NOMO-1 treated with dmso at 0.1 percent for 144 hours (cell line): ENCODE data around the gene FAM221B.

Experiments used
- DNase-seq: peaks from one replicate; lab custom pipeline; 2025; ENCODE audit not compliant: unreplicated experiment; lab: John Stamatoyannopoulos, UW

The FAM221B gene, protein sequence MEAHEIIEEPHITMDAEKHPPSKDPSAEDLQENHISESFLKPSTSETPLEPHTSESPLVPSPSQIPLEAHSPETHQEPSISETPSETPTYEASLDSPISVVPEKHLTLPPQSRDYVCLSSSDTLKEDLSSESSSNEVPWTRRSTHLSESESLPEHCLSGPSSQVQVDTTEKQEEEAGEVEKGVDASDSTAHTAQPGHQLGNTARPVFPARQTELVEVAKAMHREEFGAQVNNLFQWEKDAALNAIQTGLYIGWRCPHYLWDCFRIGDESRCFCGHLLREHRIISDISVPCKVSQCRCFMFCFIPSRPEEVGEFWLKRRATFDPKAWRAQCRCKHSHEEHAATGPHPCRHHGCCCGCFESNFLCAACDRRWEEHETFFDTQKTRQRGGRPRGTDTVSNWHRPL

DNA sequence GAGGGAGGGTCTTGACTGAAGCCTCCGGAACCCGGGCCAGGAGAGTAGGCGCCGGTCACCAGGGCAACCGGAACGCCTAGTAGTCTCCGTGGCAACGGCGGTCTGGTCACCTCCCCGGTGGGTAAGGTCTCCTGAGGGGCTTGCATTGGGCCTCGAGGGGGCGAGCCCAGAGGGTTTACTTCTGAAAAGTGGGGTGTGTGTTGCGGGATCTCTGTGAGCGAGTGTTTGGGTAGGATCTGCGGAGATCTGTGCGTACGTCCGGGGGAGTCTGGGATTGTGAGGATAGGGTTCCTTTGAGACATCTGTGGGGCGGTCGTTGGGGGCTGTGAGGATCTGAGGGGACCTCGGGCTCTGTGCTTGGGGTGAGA, at the start of gene FAM221B:
FAM221B (minus strand) TSS at position 17 of the 368 bp plus-strand sequence. CDS start 2,571 bp downstream, outside the sequence.
- DNase-seq, result no peak

DNA sequence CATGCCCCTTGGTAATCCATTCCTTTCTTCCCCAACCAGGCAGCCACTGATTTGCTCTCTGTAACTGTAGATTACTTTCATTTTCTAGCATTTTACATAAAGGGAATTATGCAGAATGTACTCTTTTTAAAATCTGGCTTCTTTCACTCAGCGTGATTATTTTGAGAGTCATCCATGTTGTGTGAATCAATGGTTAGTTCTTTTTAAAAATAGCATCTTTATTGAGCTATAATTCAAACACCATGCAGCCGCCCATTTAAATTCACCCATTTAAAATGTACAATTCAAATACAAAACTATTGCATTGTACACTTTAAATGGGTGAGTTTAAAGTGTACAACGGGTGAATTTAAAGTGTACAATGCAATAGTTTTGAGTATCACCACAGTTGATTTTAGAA, 44.0 kb upstream of the FAM221B start:
- no peak for DNase-seq

DNA sequence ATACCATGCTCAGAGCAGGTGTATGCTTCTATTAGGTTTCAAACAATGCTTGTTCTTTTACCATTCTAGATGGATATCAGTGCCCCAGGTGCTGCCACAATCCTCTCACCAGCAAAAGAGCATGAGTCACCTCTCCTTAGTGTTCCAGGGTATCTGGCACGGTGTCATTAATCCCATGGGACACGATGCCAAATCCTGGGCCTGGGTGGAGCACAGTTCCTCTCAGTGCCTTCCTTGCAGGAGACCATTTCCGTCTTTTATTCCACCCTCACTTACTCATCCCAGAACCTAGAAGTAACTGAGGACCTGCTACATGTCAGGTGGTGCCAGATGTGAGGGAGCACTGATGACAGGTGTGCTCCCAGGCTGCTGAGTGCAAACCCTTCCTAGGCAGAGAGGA, 43.0 kb upstream of the FAM221B start:
- DNase-seq, result no peak

DNA sequence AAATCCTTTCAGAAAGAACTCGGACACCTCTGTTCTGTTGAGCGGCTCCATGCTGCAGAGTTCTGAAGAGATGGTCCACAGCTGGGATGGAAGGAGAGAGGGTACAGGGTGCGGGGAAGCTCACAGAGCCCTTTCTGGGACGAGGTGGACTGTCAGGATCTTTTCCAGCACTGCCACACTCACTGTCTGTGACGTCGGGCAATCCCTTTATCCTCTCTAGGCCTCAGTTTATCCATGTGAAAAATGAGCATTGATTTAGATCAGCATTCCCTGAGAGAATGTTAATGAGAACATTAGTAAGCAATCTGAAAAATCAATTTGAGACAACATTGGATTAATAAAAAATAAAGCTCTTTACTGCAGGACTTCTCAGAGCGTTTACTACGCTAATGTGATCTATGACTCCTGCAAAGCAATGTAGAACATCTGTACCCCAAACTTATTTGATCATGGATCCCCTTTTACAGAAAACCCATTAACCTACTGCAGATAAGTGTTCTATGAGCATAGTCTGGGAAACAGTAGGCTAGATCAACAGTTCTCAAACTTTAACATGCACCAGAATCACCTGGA, 41.9 kb upstream of the FAM221B start, which contains the start of gene OR13J1:
OR13J1 (minus strand) TSS at position 51 of the 573 bp plus-strand sequence; CDS start at position 51, 0 bp downstream.
- no peak for DNase-seq

DNA sequence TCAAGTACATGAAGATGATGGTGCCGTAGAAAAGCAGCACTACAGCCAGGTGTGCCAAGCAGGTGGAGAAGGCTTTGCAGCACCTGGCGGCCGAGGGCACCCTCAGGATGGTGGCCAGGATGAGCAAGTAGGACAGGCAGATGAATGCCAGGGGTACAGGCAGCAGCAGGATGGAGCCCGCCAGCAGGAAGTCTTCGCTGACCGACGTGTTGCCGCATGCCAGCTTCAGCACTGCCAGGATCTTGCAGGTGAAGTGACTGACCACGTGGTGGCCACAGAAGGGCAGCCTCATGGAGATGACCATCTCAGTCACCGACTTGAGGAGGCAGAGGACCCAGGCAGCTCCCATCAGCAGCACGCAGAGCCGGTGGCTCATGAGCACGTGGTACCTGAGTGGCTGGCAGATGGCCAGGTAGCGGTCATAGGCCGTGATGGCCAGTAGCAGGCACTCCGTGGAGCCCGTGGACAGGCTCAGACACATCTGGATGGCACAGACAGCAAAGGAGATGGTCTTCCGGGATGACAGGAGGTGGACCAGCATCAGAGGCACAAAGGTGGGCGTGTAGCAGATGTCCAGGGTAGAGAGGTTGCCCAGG, 41.2 kb upstream of the FAM221B start:
- no peak for DNase-seq

DNA sequence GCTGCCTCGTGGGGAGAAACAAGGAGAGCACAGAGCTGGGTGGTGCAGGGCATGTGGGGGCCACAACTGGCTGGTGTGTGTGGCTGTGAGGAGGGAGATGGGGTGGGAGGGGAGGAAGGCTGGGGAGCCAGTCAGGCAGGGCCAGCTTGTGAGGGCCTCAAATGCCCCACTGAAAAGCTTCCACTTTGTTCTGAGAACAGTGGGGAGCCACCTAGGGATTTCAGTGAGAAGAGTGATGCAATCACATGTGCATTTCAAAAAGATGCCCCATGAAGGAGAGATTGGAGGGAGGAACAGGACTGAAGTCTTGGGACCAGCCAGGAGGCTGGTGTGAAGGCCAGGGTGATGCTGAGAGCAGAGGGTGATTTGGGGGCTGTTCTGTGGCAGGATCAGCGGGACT, 40.4 kb upstream of the FAM221B start:
- no peak for DNase-seq

DNA sequence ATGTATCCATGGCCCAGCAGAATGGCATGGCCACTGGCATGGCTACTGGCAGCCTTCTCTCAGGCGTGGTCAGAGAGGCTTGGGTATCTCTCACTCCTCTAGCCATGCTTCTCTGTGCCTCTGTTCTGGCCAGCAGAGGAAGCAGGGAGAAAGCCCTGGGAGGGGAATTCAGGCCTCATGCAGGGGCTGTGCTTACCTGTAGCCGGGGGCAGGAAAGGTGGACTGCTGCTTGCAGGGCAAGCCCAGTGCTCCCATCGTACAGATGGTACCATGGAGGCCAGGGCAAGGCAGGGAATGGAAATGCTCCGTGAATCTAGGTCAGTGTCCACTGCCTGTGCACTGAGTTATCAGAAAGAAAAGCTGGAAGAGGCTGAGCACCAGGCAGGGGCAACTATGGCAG, 39.0 kb upstream of the FAM221B start:
- DNase-seq, result no peak

DNA sequence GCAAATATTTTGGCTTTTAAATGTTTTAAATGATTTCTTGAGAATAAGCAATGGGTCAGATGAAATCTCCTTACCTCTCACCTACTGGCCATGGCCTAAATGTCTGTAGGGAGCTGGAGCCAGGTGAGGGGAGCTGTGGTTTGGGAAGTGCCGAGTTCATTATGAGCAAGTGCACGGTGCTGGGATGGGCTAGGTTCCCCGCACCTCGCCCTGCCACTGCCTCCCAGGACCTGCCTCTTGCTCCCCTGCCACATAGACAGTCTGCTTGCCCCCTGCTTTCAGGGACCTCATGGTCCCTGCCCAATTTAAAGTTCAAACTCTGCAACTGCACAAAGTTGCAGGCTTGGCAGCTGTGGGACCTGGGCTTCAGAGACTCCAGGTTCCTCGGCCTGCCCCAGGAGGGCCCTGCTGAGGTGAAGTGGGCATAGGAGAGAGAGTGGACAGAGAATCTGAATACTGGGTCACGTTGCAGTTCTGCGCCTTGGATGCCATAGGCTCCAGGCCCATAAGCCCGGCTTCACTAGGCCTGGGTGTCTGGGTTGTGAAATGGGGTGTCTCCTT, 36.2 kb upstream of the FAM221B start:
- no peak for DNase-seq

DNA sequence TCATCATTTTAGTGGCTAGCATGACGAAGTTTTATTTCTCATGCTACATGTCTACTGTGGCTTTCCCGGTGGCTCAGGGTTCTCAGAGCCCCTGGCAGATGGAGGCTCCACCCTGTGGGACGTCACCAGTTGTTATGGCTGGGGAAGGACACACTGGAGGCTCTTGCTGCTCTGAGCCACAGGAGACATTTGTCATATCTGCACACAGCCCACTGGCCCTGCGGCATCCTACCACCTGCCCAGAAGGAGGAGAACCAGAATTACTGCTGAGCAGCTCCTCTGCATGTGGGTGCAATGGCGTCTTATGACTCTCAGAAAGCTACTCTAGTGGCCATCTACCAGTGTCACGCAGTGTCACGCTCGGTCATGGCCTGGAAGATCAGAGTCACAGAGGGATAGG, 35.1 kb upstream of the FAM221B start:
- DNase-seq, result no peak

DNA sequence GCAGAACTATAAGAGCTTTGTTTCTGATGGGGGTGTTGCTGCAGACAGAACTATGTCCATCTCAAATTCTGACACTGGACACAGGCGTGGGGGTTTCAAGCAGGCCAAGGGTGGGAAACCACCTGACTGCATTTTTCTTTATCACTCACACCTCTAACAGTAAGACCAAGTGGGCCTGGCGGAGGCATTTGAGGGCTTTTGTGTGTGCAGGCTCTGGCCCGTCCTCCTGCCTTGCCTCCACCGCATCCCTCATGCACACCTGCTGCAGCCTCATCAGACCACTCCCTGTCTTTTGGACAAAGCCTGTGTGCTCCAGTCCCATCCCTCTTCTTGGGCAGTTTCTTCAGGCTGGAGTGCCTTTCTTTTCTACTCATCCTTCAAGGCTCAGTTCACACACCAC, 33.8 kb upstream of the FAM221B start:
- no peak for DNase-seq

DNA sequence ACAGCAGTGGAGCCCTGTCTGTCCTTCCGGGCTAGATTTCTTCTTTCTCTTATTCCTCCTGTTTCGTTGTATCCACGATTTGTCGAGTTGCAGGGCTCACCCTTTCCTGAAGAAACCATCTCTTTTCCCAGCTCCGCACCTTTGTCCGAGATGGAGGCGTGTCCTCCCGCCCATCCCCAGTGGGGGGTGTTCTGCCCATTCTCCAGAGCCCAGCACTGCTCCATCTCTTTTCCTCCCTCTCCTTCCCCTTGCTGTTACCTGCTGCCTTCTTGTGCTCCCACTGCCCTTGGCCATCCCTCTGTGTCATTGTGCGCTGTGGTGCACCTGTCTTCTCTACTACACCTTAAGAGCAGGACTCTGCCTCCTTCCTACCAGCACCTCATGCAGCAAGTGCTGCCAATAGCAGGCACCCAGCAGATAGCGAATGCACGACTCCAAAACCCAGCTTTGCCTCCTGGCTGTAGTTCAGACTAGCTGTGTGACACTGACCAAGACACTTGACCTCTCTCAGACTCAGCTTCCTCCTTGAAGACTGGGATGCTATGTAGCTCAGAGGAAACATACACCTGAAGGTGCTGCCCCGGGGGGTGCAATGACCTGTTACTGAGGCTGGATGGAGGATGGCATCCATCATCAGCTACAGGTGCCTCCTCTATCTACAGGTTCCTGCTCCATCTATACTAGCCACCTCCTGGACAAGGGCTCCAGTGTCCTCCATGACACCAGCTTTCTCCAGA, 32.8 kb upstream of the FAM221B start:
- no peak for DNase-seq

DNA sequence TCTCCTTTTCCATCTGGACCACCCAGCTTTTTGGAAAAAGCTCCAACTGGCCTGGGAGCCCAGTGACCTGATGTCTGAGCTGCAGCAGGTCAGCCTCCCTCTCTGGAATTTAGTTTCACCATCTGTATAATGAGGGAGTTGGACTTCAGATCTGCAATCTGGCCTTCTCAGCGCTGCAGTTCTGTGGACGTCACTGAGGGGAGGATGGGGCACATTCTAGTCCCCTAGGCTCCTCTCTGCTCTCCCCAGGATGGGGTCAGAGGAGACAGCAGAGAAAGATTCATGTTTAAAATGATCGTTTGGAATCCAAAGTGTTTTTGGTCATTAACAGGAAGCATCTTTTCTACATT, 31.4 kb upstream of the FAM221B start:
- DNase-seq, result no peak

DNA sequence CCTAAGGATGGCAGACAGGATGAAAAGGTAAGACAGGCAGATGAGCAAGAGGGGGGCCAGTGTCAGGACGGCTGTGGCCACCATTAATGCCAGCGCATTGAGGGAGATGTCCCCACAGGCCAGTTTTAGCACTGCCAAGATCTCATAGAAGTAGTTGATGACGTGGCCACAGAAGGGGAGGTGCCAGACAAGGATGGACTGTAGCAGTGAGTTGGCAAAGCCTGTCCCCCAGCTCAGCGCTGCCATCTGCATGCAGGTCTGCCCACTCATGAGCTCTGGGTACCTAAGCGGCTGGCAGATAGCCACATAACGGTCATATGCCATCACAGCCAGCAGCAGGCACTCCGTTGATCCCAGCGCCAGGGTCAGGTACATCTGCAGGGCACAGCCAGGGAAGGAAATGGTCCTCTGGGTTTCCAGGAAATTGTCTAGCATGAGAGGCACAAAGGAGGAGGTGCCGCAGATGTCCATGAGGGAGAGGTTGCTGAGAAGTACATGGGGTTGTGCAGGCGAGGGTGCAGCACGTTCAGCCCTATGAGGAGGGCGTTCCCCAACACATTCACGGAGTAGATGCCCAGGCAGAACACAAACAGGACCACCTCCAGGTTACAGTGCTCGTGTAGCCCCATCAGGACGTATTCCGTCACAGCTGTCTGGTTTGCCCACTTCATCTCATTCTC, 30.9 kb upstream of the FAM221B start:
- DNase-seq, result no peak

DNA sequence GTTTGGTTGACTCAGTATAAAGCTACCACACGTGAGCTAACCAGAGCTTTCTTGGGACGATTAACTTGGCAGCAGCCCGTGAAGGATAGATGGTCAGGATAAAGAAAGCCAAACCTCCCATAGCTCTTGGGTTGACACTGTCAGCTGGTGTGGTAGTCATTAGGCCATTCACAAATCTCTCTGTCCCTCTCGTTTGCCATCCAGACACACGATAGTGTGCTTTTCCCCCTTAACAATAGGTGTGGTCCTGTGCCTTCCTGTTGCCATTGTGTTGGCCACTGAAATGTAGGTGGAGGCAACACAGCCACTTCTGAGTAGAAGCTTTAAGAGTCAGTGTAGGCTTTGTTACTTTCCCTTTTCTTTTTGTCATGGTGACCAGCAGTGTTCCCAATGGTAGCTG, 29.9 kb upstream of the FAM221B start:
- no peak for DNase-seq

DNA sequence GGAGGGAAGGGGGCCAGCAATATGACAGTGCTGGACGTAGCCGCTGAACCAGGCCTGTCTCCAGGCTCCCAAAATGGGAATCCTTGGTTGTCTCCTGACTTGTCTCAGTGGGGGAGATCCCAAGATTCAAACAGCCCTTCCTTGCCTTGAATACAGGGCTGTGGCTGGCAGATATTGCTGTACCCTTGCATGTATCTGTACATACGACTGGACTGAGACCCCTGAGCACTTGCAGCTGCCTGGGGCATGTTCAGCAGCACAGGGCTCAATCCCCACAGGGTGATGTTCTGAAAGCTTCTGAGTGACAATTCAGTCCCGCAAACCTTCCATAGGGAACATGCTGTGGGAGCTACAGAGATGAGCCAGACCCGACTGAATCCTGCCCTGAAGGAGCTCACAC, 28.4 kb upstream of the FAM221B start:
- no peak for DNase-seq

DNA sequence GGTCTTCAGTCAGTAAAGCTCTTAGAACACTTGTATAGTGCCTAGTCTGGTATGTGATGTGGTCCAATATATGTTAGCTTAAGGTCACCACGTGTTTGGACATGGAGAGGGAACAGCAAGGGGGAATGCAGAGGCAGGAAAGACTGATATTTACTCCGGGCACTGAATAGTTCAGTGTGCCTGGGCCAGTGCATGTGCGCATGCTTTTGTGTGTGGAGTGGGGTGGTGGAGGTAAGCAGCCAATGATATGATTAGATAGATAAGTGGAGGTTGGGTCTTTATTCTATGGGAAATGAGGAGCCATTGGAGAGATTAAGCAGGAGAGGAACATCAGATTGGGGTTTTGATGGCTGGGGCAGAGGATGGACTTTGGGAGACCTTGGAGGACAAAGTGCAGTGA, 27.7 kb upstream of the FAM221B start:
- DNase-seq, result no peak

DNA sequence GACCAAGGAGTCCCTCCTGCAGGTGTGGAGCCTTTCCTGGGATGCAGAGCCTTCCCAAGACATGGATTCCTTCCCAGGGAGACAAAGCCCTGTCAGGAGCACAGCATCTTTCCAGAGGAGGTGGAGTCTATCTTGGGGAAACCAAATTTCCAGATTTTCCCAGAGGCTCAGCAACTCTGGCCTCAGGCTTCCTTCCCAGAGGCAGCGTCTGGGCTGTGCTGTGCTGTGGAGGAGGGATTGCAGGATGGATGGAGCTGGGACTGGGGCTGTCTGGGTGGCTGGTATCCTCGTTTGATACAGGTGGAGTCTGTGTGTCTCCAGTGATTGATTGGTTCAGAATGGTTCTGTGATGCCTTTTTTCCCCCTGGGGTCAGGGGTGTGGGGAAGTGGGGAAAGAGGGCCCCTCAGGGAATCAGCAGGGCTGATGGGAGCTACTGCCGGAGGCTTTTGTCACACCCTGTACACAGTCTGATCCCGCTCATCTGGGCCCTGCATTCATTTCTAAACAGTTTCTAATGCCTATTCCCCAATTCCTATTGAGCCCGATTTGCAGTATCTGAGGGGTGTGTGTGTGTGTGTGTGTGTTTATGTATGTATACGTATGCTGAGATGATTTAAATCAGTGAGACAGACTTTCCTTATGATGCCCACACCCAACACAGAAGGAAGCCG, 25.7 kb upstream of the FAM221B start:
- DNase-seq, result no peak

DNA sequence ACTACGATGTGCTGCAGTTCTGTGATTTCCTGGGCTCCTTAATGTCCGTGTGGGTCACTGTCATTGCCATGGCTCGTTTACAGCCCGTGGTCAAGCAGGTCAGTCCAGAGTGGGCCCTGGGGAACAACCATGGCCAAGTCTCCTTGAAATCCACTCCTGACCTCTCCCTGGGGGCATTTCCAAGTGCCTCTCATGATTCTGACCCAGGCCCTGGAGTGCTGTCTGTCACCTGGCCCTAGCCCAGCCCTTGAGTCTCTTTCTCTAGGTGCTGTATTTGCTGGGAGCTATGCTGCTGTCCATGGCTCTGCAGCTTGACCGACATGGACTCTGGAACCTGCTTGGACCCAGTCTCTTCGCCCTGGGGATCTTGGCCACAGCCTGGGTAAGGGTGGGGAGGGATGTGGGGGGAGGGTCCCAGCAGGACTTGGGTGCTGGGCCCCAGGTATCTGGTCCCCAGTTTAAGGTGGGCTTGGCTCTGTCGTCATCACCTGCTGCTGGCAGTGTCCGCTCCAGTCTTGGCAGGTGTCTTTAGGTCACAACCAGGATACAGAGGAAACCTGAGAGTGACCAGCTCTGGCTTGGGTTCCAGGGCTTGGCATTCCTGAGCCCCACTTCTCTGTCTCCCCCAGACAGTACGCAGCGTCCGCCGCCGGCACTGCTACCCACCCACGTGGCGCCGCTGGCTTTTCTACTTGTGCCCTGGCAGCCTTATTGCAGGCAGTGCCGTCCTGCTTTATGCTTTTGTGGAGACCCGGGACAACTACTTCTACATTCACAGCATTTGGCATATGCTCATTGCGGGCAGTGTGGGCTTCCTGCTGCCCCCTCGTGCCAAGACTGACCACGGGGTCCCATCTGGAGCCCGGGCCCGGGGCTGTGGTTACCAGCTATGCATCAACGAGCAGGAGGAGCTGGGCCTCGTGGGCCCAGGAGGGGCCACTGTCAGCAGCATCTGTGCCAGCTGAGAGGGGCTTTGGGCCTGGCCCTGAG, 24.6 kb upstream of the FAM221B start:
- no peak for DNase-seq

DNA sequence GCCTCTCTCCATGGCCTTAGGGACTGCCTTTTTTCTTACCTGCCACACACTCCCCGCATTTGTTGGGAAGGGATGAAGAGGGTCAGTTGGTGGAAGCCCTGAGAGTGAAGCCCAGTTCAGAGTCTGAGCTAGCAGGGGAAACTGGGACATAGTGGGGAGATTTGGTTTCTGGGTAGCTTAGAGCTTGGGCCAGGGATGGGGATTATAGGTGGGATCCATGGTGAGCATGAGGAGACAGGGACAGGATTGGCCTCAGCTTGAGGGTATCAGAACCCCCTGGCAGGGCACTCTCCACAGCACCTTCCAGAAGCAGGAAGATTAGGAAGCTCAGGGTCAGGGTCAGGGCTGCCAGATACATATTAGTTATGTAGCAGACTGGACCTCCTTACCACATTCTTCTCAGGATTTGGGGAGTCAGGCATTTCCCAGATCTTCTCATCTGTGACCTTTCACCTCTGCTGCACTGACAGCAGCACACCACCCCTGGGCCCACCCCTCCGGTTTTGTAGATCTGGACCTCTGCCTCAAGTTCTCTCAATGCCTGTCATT, 23.8 kb upstream of the FAM221B start:
- DNase-seq, result no peak
